IMR-90 (cell line): ENCODE data around the gene KLF12.

ENCODE experiments used
- BHLHE40 ChIP-seq: fragments of 150-350 bp; IDR thresholded peaks from 2 replicates; pipeline ENCODE4 v1.6.1; 2016; ENCODE audit warnings: mild to moderate bottlenecking, low read depth, low read length
- CEBPB ChIP-seq: IDR thresholded peaks from 2 replicates; pipeline ENCODE4 v1.6.1; 2012; ENCODE audit warnings: low read depth, low read length, improper control_type of control experiment
- CHD1 ChIP-seq: IDR thresholded peaks from 2 replicates; pipeline ENCODE4 v1.6.1; 2012; ENCODE audit warnings: low read depth, low read length, improper control_type of control experiment
- ELK1 ChIP-seq: fragments of 150-350 bp; IDR thresholded peaks from 2 replicates; pipeline ENCODE4 v1.6.1; 2016; ENCODE audit warnings: low read depth, mild to moderate bottlenecking, low read length, moderate library complexity, borderline replicate concordance
- FOS ChIP-seq: fragments of 150-350 bp; IDR thresholded peaks from 2 replicates; pipeline ENCODE4 v1.6.1; 2016; ENCODE audit warnings: low read depth, low read length
- NFE2L2 ChIP-seq: fragments of 150-350 bp; IDR thresholded peaks from 2 replicates; pipeline ENCODE4 v1.6.1; 2016; ENCODE audit warnings: low read depth, mild to moderate bottlenecking, low read length
- POLR2A ChIP-seq: IDR thresholded peaks from 2 replicates; pipeline ENCODE4 v1.6.1; 2012; ENCODE audit warnings: mild to moderate bottlenecking, low read depth, low read length
- RAD21 ChIP-seq: IDR thresholded peaks from 2 replicates; pipeline ENCODE4 v1.6.1; 2012; ENCODE audit warnings: low read length, improper control_type of control experiment
- RCOR1 ChIP-seq: IDR thresholded peaks from 2 replicates; pipeline ENCODE4 v1.6.1; 2012; ENCODE audit warnings: mild to moderate bottlenecking, low read length, improper control_type of control experiment; ENCODE audit not compliant: insufficient replicate concordance
- TF ChIP-seq, protein P1 (sequence below): conservative IDR thresholded peaks from 2 replicates; pipeline ENCODE4 v1.5.1; 2012; ENCODE audit warnings: mild to moderate bottlenecking, low read depth, low read length, improper control_type of control experiment
- TF ChIP-seq, protein P2 (sequence below): fragments of 150-350 bp; IDR thresholded peaks from 2 replicates; pipeline ENCODE4 v1.6.1; 2017; ENCODE audit warnings: mild to moderate bottlenecking, antibody characterized with exemption, low read length, low read depth

DNA sequence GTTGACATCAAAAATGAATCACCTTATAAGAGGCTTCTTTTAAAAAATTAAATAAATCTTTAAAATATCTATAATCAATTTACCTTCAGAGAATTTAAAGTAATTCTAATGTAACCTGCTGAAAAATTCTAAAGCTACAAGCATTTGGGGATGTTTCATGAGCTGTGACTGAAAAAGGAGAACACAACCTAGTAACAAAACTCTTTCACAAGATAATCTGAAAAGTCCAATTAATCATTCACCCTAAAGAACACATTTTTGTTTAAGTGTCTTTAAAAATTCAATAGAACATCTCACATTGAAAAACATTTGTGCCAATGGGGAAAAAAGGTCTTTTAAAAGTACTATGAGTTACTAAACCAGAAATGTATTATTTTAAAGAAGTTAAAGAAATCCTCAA, 22.8 kb downstream of the KLF12 start:
- TF ChIP-seq, protein P1, sequence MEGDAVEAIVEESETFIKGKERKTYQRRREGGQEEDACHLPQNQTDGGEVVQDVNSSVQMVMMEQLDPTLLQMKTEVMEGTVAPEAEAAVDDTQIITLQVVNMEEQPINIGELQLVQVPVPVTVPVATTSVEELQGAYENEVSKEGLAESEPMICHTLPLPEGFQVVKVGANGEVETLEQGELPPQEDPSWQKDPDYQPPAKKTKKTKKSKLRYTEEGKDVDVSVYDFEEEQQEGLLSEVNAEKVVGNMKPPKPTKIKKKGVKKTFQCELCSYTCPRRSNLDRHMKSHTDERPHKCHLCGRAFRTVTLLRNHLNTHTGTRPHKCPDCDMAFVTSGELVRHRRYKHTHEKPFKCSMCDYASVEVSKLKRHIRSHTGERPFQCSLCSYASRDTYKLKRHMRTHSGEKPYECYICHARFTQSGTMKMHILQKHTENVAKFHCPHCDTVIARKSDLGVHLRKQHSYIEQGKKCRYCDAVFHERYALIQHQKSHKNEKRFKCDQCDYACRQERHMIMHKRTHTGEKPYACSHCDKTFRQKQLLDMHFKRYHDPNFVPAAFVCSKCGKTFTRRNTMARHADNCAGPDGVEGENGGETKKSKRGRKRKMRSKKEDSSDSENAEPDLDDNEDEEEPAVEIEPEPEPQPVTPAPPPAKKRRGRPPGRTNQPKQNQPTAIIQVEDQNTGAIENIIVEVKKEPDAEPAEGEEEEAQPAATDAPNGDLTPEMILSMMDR: no peak
- TF ChIP-seq CEBPB (no peak), NFE2L2 (no peak), POLR2A (no peak), RCOR1 (no peak), RAD21 (no peak), FOS (no peak), CHD1 (no peak), ELK1 (no peak), BHLHE40 (no peak)
- TF ChIP-seq, protein P2, sequence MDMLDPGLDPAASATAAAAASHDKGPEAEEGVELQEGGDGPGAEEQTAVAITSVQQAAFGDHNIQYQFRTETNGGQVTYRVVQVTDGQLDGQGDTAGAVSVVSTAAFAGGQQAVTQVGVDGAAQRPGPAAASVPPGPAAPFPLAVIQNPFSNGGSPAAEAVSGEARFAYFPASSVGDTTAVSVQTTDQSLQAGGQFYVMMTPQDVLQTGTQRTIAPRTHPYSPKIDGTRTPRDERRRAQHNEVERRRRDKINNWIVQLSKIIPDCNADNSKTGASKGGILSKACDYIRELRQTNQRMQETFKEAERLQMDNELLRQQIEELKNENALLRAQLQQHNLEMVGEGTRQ: no peak
